Left lung (tissue), 10 donors: ENCODE data around the gene CENPA. TPM values are rescaled to one million over a fixed set of nuclear protein-coding genes. Genes with fewer than 3 reads are reported as not detected.
"Not testable (repeated sequence)": the region's sequence is repeated elsewhere in the genome, so short reads cannot be mapped to it uniquely, and the experiment has no call there.

Experiments
- ATAC-seq: fragments of 200-7000 bp; cut with Tn5 transposase; one replicate; pipeline ENCODE4 v1.9.1; 2020; ENCODE audit warnings: moderate library complexity
- DNase-seq, 4 donors: peaks; one replicate each; pipeline ENCODE4 v3.0.0-alpha.2; 2013 to 2020
- H3K27ac ChIP-seq, 2 donors: fragments of 200-600 bp; sonication (generic) in 1 of 2; one replicate each; pipeline versions ENCODE4 v1.5.0 to v1.8.0; 2020 to 2021
- H3K27me3 ChIP-seq, 2 donors: fragments of 200-600 bp; sonication (generic) in 1 of 2; one replicate each; pipeline versions ENCODE4 v1.5.0 to v1.8.0; 2020 to 2021
- H3K36me3 ChIP-seq, 2 donors: fragments of 200-600 bp; sonication (generic) in 1 of 2; one replicate each; pipeline versions ENCODE4 v1.5.0 to v1.8.0; 2020 to 2021
- H3K4me1 ChIP-seq, 2 donors: fragments of 200-600 bp; one replicate each; pipeline ENCODE4 v1.8.0; 2021
- H3K4me3 ChIP-seq, 2 donors: fragments of 200-600 bp; sonication (generic) in 1 of 2; one replicate each; pipeline versions ENCODE4 v1.5.0 to v1.8.0; 2020 to 2021; ENCODE audit warnings: mild to moderate bottlenecking in 1 of 2
- H3K9me3 ChIP-seq, 2 donors: fragments of 200-600 bp; sonication (generic) in 1 of 2; one replicate each; pipeline versions ENCODE4 v1.5.0 to v1.8.0; 2020 to 2021
- intact Hi-C, 2 donors: fragments of 100-400 bp; cut with DNase I; formaldehyde crosslinking; loops; one replicate each; pipeline versions ENCODE4 v1.11.2 to v1.14.2; 2022
- polyA plus RNA-seq, 6 donors: library from polyadenylated mRNA; unstranded; fragments of 120-200 nt; gene quantifications; one replicate each; pipeline ENCODE4 v1.2.1, GENCODE V29; 2013; ENCODE audit not compliant: insufficient read length in 6 of 6
- total RNA-seq, 2 donors: library from RNA; stranded (reverse); fragmentation: NEBNext Ultra II Directional; extraction: Animal tissue kit (Norgen Biotek cat#: 25700); gene quantifications; one replicate each; pipeline ENCODE4 v1.2.1, GENCODE V29; 2021
- TF ChIP-seq, protein P1 (sequence below), 2 donors: fragments of 200-600 bp; sonication (generic) in 1 of 2; IDR thresholded peaks; one replicate each; pipeline versions ENCODE4 v1.5.0 to v1.8.0; 2021; ENCODE audit warnings: antibody characterized with exemption in 2 of 2
- donor health status: DM: no; HTN: yes; CAD: no.
- donor health status: DM: no; HTN: no; CAD: no.

The CENPA gene
- total and polyA plus RNA-seq, 8 donors = 0.99 to 27.0 (median 12.5) TPM

DNA sequence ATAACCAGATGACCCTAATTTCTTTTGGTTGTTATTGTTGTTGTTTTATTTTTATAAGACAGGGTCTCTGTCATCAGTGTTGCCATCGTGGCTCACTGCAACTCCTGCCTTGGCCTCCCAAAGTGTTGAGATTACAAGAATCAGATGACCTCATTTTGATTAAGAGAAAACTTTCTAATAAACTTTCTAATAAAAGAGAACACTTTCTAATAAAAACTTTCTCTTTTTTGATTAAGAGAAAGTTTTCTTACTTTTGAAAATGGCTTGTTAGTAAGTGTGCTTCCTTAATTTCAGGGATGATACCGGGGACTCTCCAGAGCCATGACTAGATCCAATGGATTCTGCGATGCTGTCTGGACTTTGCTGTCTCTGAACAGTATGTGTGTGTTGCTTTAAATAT is 7.7 kb downstream of the CENPA start:
- H3K9me3 ChIP-seq = no peaks in the 10 kb centered on the region
- no peak overlapping the region for H3K4me3 ChIP-seq
- TF ChIP-seq, protein P1, sequence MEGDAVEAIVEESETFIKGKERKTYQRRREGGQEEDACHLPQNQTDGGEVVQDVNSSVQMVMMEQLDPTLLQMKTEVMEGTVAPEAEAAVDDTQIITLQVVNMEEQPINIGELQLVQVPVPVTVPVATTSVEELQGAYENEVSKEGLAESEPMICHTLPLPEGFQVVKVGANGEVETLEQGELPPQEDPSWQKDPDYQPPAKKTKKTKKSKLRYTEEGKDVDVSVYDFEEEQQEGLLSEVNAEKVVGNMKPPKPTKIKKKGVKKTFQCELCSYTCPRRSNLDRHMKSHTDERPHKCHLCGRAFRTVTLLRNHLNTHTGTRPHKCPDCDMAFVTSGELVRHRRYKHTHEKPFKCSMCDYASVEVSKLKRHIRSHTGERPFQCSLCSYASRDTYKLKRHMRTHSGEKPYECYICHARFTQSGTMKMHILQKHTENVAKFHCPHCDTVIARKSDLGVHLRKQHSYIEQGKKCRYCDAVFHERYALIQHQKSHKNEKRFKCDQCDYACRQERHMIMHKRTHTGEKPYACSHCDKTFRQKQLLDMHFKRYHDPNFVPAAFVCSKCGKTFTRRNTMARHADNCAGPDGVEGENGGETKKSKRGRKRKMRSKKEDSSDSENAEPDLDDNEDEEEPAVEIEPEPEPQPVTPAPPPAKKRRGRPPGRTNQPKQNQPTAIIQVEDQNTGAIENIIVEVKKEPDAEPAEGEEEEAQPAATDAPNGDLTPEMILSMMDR (IDR thresholded peaks at IDR 0.05) = no peak
- no peaks in the 10 kb centered on the region for H3K27me3 ChIP-seq
- H3K36me3 ChIP-seq = peaks cover 0 to 12% of the 10 kb centered on the region in 2 donors
- H3K27ac ChIP-seq = no peak overlapping the region
- DNase-seq (no peak), ATAC-seq (no peak)
- intact Hi-C loops = no loop called here
- H3K4me1 ChIP-seq = no peaks in the 10 kb centered on the region

DNA sequence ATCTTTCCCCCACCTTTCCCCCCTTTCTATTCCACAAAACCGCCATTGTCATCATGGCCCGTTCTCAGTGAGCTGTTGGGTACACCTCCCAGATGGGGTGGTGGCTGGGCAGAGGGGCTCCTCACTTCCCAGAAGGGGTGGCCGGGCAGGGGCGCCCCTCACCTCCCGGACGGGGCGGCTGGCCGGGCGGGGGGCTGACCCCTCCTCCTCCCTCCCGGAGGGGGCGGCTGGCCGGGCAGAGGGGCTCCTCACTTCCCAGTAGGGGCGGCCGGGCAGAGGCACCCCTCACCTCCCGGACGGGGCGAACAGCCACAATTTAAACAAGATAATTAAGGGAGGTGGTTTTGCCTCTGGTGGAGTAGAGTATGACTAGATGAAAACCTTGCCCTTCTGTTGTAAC is 9.3 kb downstream of the CENPA start:
- H3K4me3 ChIP-seq, H3K9me3 ChIP-seq, DNase-seq, intact Hi-C loops, ATAC-seq, H3K27me3 ChIP-seq, H3K27ac ChIP-seq, H3K4me1 ChIP-seq: not testable (repeated sequence)
- peaks cover 0 to 12% of the 10 kb centered on the region in 2 donors for H3K36me3 ChIP-seq

DNA sequence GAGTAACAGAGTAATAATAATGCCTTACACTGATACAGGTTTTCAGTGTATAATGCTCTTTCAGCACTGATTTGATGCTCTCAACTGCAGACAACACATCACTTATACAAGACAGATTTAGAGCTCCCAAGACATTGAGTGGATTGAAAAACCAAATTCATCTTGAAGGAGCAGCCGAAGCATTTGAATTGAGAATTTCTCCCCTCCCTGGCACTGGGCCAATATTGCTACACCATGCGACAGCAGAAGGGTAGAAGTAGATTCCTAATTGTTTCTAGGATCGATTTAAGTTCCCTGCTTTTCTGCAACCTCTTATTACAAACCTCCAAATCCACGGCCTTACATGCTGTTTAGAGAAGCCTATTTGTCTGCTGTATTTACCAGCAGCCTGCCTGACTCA is 15.5 kb downstream of the CENPA start:
- Histone ChIP-seq H3K27me3 (no peaks in the 10 kb centered on the region), H3K4me1 (no peaks in the 10 kb centered on the region), H3K9me3 (no peaks in the 10 kb centered on the region), H3K4me3 (no peak overlapping the region), H3K36me3 (peaks cover 0 to 3% of the 10 kb centered on the region in 2 donors), H3K27ac (no peak overlapping the region)
- TF ChIP-seq, protein P1 (IDR thresholded peaks at IDR 0.05) = no peak
- ATAC-seq (no peak), DNase-seq (no peak)
- intact Hi-C loops = no loop called here

DNA sequence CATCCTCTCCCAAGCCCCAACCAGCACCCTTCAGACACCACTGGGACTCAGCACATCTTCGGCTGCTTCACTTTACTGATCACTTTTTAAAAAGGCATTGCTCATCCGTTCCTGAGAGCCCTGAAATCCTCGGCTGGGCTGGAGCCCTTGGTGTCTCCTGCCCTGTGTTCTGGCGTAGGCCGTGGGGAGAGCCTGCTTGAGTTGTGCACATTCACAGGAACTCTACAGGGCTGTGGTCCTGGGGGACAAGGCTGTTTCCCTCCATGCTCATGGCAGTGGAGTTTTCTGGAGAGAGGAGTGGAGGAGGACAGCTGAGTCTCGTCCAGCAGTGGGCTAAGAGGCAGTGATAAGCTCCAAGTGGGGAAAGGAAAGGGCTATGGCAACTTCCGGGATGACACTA is 15.9 kb downstream of the CENPA start:
- H3K4me1 ChIP-seq = no peaks in the 10 kb centered on the region
- TF ChIP-seq, protein P1 (IDR thresholded peaks at IDR 0.05) = no peak
- ATAC-seq (no peak), DNase-seq (no peak)
- peaks cover 0 to 3% of the 10 kb centered on the region in 2 donors for H3K36me3 ChIP-seq
- intact Hi-C loops = no loop called here
- no peaks in the 10 kb centered on the region for H3K27me3 ChIP-seq
- no peak overlapping the region for H3K27ac ChIP-seq
- H3K9me3 ChIP-seq = no peaks in the 10 kb centered on the region
- H3K4me3 ChIP-seq = no peak overlapping the region

DNA sequence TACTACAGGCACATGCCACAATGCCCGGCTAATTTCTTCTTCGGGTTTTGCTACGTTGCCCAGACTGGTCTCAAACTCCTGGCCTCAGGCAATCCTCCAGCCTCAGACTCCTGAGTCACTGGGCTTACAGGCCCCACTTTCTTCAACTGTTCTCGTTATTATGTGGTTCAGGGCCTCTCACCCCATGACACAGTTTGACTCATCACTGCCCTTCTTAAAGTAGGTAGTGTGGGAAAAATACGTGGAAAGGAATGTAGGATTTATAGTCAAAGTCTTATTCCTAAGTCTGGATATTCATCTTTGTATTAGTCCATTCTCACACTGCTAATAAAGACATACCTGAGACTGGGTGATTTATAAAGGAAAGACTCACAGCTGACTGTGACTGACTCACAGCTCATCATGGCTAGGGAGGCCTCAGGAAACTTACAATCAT is 19.4 kb downstream of the CENPA start:
- ATAC-seq = no peak
- Histone ChIP-seq H3K27ac (no peak overlapping the region), H3K36me3 (no peaks in the 10 kb centered on the region), H3K4me3 (no peak overlapping the region), H3K9me3 (no peaks in the 10 kb centered on the region), H3K27me3 (peaks cover 0 to 3% of the 10 kb centered on the region in 2 donors), H3K4me1 (no peaks in the 10 kb centered on the region)
- no peak for DNase-seq
- intact Hi-C loops = no loop called here
- TF ChIP-seq, protein P1 (IDR thresholded peaks at IDR 0.05) = no peak

DNA sequence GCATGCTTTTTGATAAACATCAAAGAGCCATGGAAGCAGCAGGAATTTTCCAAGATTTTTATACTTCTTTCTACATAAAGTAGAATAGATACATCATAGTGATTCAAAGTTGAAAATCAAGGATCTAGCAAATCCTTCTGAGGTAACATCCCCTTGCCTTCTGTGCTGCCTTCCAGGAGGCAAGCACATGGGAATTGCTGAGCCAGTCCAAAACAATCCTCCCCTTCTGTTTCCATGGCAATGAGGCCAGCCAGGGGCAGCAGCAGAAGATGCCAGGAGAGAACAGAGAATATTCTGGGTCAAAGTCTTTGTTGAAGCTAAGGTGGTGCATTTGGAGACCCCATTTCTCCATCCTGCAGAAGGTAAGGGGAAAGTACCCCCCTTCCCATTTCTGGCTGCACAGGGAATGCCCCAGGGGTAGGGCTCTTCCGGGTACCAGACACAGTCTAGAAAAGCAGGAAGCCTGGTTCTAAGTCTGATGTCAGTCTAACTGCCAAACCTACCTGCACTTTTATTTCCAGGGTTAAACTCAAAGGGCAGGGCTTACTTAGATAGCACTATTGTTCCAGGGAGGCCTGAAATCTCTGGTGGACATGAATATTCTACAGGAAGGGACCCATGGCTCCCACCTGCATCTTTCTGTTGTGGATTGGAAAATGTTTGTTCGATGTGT is 22.1 kb downstream of the CENPA start:
- no peak for ATAC-seq
- DNase-seq = no peak
- Histone ChIP-seq H3K4me1 (no peaks in the 10 kb centered on the region), H3K36me3 (no peaks in the 10 kb centered on the region), H3K9me3 (no peaks in the 10 kb centered on the region), H3K4me3 (no peak overlapping the region), H3K27ac (no peak overlapping the region), H3K27me3 (peaks cover 0 to 22% of the 10 kb centered on the region in 2 donors)
- TF ChIP-seq, protein P1 (IDR thresholded peaks at IDR 0.05) = no peak
- intact Hi-C loops = no loop called here
